T-helper 22 cell (primary cell): ENCODE measurements around the gene ZCCHC2.

ENCODE experiments used
- DNase-seq: peaks from one replicate; pipeline ENCODE4 v3.0.0-alpha.2; 2020; ENCODE audit warnings: low read depth

Gene ZCCHC2

GRCh38 chr18:62522504-62523254, at the start of gene ZCCHC2:
Gene ZCCHC2, plus strand, starts transcription at chr18:62523025. Its CDS starts 400 bp downstream, at chr18:62523425.
- DNase-seq: peak; percentile 93

DNA sequence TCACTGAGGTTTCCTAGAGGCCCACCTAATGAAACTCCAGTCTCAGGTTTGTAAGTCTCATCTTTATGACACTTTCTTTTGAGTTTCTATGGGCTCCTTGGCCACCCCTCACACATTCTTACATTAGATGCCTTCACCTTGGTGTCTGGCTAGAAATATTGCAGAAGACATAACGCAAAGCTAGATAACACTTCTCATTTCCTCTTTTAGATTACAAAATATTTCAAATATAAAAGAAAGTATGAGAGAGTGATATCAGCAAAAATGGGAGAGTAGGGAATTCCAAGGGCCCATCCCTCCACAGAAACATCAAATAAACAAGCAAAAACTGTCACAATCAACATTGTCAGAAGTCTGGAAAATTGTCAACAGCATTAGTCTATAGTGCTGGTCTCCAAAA, 43.3 kb upstream of the ZCCHC2 start:
- DNase-seq: no peak

- DNase-seq: no peak
Observed at GRCh38 chr18:62480927-62481326, 41.9 kb upstream of the ZCCHC2 start.

- no peak for DNase-seq
Observed at GRCh38 chr18:62484941-62485340, 37.9 kb upstream of the ZCCHC2 start.

GRCh38 chr18:62485684-62486083, 37.1 kb upstream of the ZCCHC2 start:
- DNase-seq: no peak

- DNase-seq: no peak
Observed at GRCh38 chr18:62486290-62486964, 36.4 kb upstream of the ZCCHC2 start.

GRCh38 chr18:62487161-62487560, 35.7 kb upstream of the ZCCHC2 start:
- no peak for DNase-seq

DNA sequence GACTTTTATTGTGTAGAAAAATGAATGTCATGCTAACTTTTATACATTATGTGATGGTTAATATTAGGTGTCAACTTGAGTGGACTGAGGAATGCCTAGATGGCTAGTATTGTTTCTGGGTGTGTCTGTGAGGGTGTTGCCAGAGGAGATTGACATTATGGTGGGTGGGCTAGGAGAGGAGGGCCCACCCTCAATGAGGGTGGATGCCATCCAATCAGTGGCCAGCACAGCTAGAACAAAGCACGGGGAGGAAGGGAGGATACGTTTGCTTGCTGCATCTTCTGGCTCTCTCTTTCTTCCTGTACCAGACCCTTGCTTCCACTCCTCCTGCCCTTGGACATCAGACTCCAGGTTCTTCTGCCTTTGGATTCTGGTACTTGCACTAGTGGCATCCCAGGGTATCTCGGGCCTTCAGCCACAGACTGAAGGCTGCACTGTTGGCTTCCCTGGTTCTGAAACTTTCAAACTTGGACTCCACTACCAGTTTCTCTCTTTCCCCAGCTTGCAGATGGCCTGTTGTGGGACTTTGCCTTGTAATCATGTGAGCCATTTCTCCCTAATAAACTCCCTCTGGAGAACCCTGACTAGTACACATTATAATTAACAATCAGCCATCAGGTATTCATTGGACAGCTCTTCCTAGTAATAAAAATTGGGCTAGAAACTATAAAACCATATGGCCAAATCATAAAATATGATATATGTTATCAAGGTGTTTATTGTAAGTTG, 31.7 kb upstream of the ZCCHC2 start:
- DNase-seq: no peak

DNA sequence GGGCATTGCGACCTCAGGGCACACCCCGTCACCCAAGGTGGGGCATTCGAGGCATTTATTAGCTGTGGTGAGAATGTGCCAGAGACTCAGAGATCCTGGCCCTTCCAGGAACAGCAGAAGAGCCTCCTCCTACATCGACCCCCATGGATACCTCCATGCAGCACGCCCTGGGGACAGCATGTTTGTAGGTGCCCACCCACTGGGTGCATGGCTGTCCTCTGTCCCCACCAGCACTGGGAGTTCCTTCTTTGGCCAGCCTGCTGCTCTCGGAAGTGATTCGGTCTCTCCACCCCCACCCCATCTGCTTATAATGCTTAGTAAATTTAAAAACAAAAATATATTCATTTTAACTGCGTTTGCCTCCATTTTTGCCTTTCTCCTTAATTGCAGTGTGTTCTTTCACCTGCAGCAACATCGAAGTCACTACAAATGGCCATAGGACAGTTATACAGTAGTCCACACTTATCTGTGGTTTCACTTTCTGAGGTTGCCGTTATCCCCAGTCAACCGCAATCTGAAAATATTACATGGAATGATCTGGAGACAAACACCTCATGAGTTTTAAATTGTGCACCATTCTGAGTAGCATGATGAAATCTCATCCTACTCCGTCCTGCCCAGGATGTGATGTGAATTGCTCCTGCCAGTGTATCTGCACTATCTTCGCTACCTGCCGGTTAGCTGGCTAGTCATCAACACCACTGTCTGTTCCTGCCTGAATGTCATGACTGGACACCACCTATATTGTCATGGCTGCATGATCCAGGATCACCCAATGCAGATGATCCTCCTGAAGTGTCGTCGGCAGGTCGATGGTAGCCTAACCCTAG, 29.6 kb upstream of the ZCCHC2 start:
- no peak for DNase-seq

DNA sequence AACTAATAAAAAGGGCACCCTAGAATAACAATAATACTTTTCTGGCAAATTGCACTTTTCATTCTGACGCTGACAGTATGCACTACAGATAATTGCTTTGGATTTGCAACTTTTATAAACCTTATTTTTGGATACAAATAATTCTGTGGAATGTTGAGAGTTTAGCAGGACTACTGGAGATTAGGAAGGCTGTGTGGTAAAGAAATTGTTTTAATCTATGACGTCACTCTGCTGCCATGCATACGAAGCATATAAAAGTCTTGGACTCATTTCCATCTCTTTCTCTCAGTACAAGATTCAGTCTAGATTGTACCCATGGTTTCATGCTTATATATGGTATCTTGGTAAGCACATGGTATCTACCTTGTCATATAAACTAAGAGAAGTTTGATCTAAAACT, 28.1 kb upstream of the ZCCHC2 start:
- no peak for DNase-seq

DNA sequence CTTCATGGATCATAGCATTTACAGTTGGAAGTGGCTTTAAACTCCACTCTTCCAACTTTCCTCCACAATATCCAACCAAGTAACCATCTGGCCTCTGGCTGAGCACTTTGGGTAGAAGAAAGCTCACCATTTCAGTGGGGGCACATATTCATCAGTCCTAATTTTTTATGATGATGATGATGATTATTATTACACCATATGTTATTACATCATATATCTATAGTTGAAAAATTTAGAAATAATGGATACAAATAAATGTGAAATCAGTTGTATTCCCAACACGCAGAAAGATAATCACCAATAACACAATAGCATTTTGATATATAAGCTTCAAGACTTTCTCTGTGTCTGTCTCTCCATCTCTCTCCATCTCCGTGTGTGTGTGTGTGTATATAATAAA, 26.6 kb upstream of the ZCCHC2 start:
- no peak for DNase-seq

GRCh38 chr18:62497190-62497772, 25.5 kb upstream of the ZCCHC2 start:
- no peak for DNase-seq

DNA sequence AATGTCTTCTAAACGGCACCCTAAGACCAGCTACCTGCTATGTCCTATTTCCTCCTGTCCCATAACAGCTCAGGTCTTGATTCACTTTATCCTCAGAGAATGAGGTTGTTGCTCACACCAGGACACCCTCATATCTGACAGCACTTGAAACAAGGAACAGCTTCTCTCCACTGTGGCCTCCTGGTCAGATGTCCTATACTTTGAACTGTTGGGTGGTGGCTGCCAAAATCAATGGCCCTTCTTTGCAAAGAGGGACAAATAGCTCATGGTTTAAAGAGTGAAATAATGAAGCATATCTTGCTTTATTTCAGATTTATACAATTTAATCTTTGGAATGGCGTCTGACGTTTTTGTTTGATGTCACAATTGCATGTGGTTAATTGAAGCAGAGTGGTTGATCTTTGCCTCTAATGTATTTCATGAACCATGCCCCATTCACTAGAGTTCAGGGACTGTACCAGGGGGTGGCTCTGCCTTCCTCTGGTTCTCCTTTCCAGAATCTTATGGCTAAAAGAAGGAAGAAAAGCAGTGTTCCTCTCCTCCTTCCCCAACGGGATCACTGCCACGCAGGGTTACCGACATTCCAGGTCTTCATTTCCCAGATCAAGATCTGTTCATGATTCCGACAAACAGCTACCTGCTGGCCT, 24.1 kb upstream of the ZCCHC2 start:
- no peak for DNase-seq

DNA sequence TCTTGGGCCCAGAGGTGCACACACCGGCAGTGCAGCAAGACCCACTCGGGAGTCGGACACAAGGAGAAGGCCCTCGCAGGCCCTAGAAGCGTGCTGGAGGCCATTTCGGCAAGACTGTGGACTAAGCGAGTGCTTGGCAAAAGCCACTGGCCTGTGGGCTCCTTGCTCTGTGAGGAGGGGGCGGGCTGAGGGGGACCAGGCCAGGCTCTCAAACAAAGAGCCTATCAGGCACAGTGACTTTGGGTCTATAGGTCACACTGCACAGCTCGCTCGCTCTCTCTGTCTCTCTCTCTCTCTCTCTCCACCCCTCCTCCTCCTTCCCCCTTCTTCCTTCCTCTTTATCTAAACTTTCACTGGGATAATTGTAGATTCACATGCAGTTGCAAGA, 23.6 kb upstream of the ZCCHC2 start:
- DNase-seq: no peak

DNA sequence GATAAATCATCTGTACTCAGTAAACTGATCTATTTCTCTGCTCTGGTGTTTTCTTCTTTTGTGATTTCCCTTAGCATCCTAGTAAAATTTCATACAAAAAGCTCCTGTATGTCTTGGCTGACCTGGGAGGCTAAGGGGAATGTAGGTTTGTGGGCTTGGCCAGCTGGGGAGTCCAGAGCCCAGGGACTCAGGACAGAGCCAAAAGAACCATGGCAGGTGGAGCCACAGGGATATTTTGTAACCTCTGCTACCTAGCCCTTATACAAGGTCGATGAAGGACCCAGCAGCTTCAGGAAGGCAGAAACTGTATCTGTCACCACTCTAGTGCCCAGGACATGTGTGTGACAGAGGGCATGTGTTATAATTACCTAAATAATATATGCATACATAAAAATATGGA, 22.7 kb upstream of the ZCCHC2 start:
- DNase-seq: no peak

- no peak for DNase-seq
Observed at GRCh38 chr18:62500966-62501591, 21.7 kb upstream of the ZCCHC2 start.

DNA sequence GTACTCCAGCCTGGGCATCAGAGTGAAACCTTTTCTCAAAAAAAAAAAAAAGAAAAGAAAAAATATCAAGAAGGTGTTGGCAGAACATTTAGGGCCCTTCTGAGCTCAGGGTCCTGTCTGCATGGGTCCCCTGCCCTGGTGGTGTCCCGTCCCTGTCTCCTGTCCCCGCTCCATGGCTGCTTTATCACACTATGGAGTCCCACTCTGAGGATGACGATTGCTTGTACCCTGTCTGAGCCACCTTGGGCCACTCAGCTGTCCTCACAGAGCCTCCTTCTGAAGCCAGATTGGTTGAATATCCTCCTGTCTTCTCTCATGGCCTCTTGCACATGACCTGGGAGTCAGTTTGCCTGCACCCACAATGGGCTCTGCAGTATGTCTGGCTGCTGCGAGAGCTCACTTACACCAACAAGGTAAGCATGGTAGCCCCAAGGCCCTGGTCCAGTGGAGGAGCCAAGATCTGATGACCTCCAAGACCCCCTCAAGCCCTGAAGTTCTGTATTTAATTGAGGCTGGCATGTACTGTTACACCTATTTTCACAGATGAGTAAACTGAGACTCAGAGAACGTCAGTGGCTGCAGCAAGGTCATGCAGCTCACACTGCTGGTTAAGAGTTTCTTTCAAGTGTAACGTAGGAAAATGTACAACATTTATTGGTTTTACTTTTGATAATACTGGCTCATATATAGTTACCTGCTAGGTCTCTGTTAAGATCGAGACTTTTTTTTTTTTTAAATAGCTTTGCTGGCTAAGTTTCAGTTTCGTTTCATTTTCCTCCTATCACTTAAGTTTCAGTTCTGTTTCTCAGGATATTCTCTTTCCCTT, 16.9 kb upstream of the ZCCHC2 start:
- no peak for DNase-seq

DNA sequence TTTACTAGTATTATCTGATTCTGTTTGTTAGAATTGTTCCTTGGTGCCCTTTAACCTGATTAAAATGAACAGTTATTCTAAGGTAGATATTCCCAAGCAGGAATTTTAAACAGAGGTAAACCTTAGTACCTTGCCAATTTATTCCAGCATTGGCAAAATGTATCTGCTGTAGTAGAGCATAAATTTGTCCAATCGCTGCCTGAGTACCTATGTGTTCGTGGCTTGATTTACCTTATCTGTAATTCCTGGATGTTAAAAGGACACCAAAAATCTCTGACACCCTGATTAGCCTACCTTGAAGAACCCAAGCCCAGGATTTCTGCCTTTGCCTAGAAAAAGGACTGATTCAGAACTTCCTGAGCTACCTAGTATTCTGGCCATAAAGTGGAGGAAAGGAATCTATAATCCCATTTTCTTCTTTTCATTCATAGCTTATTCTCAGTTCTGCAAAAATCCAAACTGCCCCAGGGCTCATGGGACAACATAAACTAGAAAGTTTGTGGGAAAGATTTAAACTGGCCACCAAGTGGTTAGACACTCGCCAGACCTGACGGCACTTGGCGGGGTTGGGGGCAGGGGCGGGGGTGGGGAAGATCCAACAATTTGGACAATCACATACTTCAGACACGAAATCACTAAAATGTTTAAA, 16.2 kb upstream of the ZCCHC2 start:
- DNase-seq: no peak

DNA sequence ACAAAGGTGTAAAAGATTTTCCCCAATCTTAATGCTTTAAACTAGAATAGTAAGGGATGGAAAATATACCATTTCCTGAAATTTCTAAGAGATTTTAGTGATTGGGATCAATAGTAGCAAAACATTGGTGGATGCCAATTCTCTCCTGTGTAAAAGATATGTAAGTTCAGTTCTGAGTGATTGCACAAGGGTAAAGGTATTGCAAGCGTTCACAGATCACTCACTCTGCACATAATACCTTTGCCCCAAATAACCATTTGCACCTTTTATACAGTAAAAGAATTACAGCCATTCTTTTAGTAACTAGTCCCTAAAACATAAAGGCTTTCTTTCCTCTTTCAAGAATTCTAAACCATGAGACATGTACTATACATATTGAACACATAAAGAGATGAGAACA, 13.0 kb upstream of the ZCCHC2 start:
- no peak for DNase-seq
